ENCODE measurements around the gene KCNH1.
A peak's percentile ranks its signal among the peaks of the same experiment; 100 is the strongest.

KCNH1 gene

DNA sequence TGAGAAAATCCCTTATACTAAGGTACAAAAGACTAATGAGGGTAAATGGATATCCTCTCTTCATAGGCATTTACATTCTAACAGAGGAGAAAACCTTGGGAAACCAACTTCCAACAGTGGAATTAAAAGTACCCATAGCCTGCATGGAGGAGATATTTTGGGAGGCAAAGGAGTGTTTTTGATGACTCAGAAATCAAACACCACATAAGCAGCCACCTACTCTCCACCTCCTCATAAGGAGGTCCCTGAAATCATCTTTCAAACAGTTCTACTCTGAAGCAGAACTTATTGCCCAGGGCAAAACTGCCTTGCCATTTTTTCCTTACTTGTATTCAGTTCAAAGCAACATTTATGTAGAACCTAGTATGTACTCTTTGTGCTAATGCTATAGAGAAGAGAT lies 211.3 kb downstream of the KCNH1 start:
- DNase-seq = no peak
- CTCF ChIA-PET = no interaction called here

DNA sequence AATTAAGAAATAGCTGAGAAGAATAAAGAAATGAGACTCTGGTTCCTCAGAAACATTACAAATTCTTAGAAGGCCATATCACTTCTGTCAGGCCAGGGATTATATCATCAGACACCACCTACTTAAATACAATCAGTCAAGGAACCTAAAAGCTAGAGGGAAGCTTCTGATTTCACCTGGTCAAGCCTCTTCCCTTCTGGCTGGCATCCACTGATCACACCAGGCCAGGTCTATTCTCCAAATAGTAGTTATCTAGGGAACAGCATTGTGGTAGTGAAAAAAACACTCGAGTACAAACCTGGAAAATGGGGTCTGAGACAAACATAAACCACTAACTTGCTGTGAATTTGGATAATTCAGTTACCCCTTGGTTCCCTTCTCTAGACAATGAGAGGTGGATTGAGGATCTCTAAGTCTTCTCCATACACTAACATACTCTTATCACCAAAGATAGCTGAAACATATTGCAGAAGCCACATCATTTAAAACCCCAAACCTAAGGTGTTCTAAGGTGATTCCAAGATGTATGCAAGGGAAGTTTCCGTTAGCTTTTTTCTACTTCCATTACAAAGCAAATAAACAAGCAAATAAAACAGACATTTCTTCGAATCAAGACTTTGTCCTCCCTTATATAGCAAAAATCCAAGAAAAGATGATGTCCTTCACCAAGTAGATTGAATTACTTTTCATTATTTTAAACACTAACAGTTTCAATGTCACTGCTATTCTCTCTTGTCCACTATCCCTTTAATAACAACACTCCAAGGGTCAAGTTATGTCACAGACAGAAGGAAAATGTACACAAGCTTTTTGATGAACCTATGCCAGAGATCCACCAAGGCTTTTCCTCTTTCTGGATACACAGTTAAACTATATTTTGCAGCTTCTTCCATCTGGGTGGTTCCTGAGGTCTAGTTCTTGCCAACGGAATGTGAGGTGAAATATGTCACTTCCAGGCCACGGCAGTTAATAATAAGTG lies 212.9 kb downstream of the KCNH1 start:
- peaks cover 0 to 12% (median 5%) of the 10 kb centered on the region in 5 experiments for H3K9me3 ChIP-seq (ENCODE audit: control extremely low read depth in 1 of 5, control insufficient read depth in 4 of 5, insufficient read depth in 2 of 5, low read depth in 1 of 5, low read length in 4 of 5)
- DNase-seq = no peak
- CTCF ChIA-PET = no interaction called here
- 97% methylated on average over 4 of the region's 5 CpGs for WGBS (ENCODE audit: insufficient coverage)
- H3K4me1 ChIP-seq (ENCODE audit: control extremely low read depth in 1 of 4, control insufficient read depth in 4 of 4, insufficient read depth in 4 of 4, low read length in 3 of 4) = no peaks in the 10 kb centered on the region
- no peaks in the 10 kb centered on the region for H3K36me3 ChIP-seq (ENCODE audit: control insufficient read depth in 4 of 4, insufficient read depth in 4 of 4, low read length in 3 of 4)
- POLR2A ChIA-PET = no interaction called here
- peaks cover 0 to 2% (median 0%) of the 10 kb centered on the region in 5 experiments for H3K27me3 ChIP-seq (replicated peaks in 2 of 5; ENCODE audit: control insufficient read depth in 4 of 5, insufficient read depth in 5 of 5, low read length in 4 of 5)
- H3K27ac ChIP-seq (ENCODE audit: insufficient read depth in 1 of 2, low read depth in 1 of 2, low read length in 2 of 2, poor library complexity in 1 of 2, severe bottlenecking in 2 of 2) = no peak overlapping the region
- no peak overlapping the region for H3K4me3 ChIP-seq (ENCODE audit: control insufficient read depth in 1 of 7, extremely low read depth in 1 of 7, insufficient read depth in 4 of 7, low read depth in 2 of 7, low read length in 6 of 7)

More for the DNA sequence above, 211.3 kb downstream of the KCNH1 start:
- no peak overlapping the region for H3K4me3 ChIP-seq (ENCODE audit: control insufficient read depth in 1 of 7, extremely low read depth in 1 of 7, insufficient read depth in 4 of 7, low read depth in 2 of 7, low read length in 6 of 7)
- no peaks in the 10 kb centered on the region for H3K36me3 ChIP-seq (ENCODE audit: control insufficient read depth in 4 of 4, insufficient read depth in 4 of 4, low read length in 3 of 4)
- peaks cover 0 to 12% (median 6%) of the 10 kb centered on the region in 5 experiments for H3K9me3 ChIP-seq (ENCODE audit: control extremely low read depth in 1 of 5, control insufficient read depth in 4 of 5, insufficient read depth in 2 of 5, low read depth in 1 of 5, low read length in 4 of 5)
- POLR2A ChIA-PET = no interaction called here
- H3K4me1 ChIP-seq (ENCODE audit: control extremely low read depth in 1 of 4, control insufficient read depth in 4 of 4, insufficient read depth in 4 of 4, low read length in 3 of 4) = no peaks in the 10 kb centered on the region
- H3K27me3 ChIP-seq (replicated peaks in 2 of 5; ENCODE audit: control insufficient read depth in 4 of 5, insufficient read depth in 5 of 5, low read length in 4 of 5) = peaks cover 0 to 2% (median 0%) of the 10 kb centered on the region in 5 experiments
- H3K27ac ChIP-seq (ENCODE audit: insufficient read depth in 1 of 2, low read depth in 1 of 2, low read length in 2 of 2, poor library complexity in 1 of 2, severe bottlenecking in 2 of 2) = no peak overlapping the region

DNA sequence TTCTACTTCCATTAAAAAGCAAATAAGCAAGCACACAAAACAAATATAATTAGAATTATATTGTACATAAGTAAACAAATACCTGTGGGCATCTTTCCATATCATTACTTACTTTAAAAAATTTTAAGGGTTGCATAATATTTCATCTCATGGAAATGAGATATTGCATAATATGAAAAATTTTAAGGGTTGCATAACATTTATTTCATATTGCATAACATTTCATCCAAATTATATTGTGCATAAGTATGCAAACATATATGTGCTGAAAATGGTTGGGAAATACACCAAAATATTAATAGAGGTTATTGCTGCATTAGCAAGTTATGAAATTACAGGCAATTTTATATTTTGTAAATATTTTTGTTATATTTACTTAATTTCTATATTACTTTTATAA lies 213.7 kb downstream of the KCNH1 start:
- ChIA-PET CTCF (no interaction called here), POLR2A (no interaction called here)
- Histone ChIP-seq H3K27me3 (replicated peaks in 2 of 5; ENCODE audit: control insufficient read depth in 4 of 5, insufficient read depth in 5 of 5, low read length in 4 of 5) (peaks cover 0 to 2% (median 0%) of the 10 kb centered on the region in 5 experiments), H3K36me3 (ENCODE audit: control insufficient read depth in 4 of 4, insufficient read depth in 4 of 4, low read length in 3 of 4) (no peaks in the 10 kb centered on the region), H3K27ac (ENCODE audit: insufficient read depth in 1 of 2, low read depth in 1 of 2, low read length in 2 of 2, poor library complexity in 1 of 2, severe bottlenecking in 2 of 2) (no peak overlapping the region), H3K4me1 (ENCODE audit: control extremely low read depth in 1 of 4, control insufficient read depth in 4 of 4, insufficient read depth in 4 of 4, low read length in 3 of 4) (no peaks in the 10 kb centered on the region), H3K9me3 (ENCODE audit: control extremely low read depth in 1 of 5, control insufficient read depth in 4 of 5, insufficient read depth in 2 of 5, low read depth in 1 of 5, low read length in 4 of 5) (peaks cover 0 to 7% (median 3%) of the 10 kb centered on the region in 5 experiments), H3K4me3 (ENCODE audit: control insufficient read depth in 1 of 7, extremely low read depth in 1 of 7, insufficient read depth in 4 of 7, low read depth in 2 of 7, low read length in 6 of 7) (no peak overlapping the region)
- DNase-seq = no peak

DNA sequence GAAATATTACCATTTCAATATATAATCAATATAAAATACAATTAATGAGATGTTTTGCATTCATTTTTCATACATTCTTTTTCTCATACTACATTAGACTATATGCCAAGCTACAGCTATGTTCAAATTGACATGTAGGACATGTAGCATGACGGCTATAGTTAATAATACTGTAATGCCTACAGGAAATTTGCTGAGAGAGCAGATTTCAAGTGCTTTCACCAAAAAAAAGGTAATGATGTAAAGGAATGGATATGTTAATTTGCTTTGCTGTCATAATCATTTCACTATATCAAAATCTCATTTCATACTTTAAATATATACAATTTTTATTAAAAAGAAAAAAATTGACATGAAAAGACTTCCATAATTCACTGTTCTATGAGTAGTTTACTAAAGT lies 215.1 kb downstream of the KCNH1 start:
- DNase-seq = no peak
- Histone ChIP-seq H3K36me3 (ENCODE audit: control insufficient read depth in 4 of 4, insufficient read depth in 4 of 4, low read length in 3 of 4) (no peaks in the 10 kb centered on the region), H3K27ac (ENCODE audit: insufficient read depth in 1 of 2, low read depth in 1 of 2, low read length in 2 of 2, poor library complexity in 1 of 2, severe bottlenecking in 2 of 2) (no peak overlapping the region), H3K27me3 (replicated peaks in 2 of 5; ENCODE audit: control insufficient read depth in 4 of 5, insufficient read depth in 5 of 5, low read length in 4 of 5) (peaks cover 0 to 2% (median 0%) of the 10 kb centered on the region in 5 experiments), H3K9me3 (ENCODE audit: control extremely low read depth in 1 of 5, control insufficient read depth in 4 of 5, insufficient read depth in 2 of 5, low read depth in 1 of 5, low read length in 4 of 5) (peaks cover 0 to 2% (median 0%) of the 10 kb centered on the region in 5 experiments), H3K4me1 (ENCODE audit: control extremely low read depth in 1 of 4, control insufficient read depth in 4 of 4, insufficient read depth in 4 of 4, low read length in 3 of 4) (no peaks in the 10 kb centered on the region), H3K4me3 (ENCODE audit: control insufficient read depth in 1 of 7, extremely low read depth in 1 of 7, insufficient read depth in 4 of 7, low read depth in 2 of 7, low read length in 6 of 7) (no peak overlapping the region)
- CTCF ChIA-PET = no interaction called here
- POLR2A ChIA-PET = no interaction called here
- no CpG with 5 or more reads among the region's 1 CpG for WGBS (ENCODE audit: insufficient coverage)

DNA sequence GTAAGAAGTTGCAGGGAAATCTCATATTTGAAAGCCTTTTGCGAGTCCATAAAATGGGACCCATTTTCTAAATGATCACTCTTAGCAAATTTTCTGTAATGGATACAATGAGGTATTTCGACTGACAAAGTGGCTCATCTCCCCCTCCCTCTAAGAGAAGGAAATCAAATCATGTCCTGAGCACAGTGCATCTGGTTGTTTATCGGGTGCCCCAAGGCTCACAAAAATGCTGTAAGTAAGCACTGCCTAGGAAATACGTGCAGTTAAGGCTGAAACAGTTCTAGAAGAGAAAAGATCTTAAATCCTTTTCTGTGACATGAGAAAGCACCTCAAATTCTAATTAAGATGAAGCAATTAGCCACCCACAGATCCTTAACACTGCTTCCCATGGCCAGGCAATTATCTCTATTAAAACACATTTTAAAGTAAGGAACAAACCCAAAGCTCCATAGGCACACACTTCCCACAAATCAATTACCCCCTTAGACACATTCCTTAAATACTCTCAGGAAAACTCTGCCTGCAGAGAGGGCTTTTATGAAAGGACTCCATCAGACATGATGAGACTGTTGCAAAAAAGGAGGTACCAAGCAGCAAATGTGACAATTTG lies 216.3 kb downstream of the KCNH1 start:
- Histone ChIP-seq H3K27me3 (replicated peaks in 2 of 5; ENCODE audit: control insufficient read depth in 4 of 5, insufficient read depth in 5 of 5, low read length in 4 of 5) (peaks cover 0 to 2% (median 0%) of the 10 kb centered on the region in 5 experiments), H3K4me3 (ENCODE audit: control insufficient read depth in 1 of 7, extremely low read depth in 1 of 7, insufficient read depth in 4 of 7, low read depth in 2 of 7, low read length in 6 of 7) (peak overlapping the region in 1 of 7 experiments; percentile 2), H3K9me3 (ENCODE audit: control extremely low read depth in 1 of 5, control insufficient read depth in 4 of 5, insufficient read depth in 2 of 5, low read depth in 1 of 5, low read length in 4 of 5) (no peaks in the 10 kb centered on the region), H3K27ac (ENCODE audit: insufficient read depth in 1 of 2, low read depth in 1 of 2, low read length in 2 of 2, poor library complexity in 1 of 2, severe bottlenecking in 2 of 2) (no peak overlapping the region), H3K36me3 (ENCODE audit: control insufficient read depth in 4 of 4, insufficient read depth in 4 of 4, low read length in 3 of 4) (no peaks in the 10 kb centered on the region), H3K4me1 (ENCODE audit: control extremely low read depth in 1 of 4, control insufficient read depth in 4 of 4, insufficient read depth in 4 of 4, low read length in 3 of 4) (no peaks in the 10 kb centered on the region)
- POLR2A ChIA-PET = interaction anchor here (0.5 kb wide), 1 partner anchor 1716 kb away, joined by 4 read pairs; no protein-coding TSS in a partner anchor
- CTCF ChIA-PET = no interaction called here
- WGBS (ENCODE audit: insufficient coverage) = 87% methylated on average over 2 of the region's 4 CpGs
- DNase-seq = no peak

DNA sequence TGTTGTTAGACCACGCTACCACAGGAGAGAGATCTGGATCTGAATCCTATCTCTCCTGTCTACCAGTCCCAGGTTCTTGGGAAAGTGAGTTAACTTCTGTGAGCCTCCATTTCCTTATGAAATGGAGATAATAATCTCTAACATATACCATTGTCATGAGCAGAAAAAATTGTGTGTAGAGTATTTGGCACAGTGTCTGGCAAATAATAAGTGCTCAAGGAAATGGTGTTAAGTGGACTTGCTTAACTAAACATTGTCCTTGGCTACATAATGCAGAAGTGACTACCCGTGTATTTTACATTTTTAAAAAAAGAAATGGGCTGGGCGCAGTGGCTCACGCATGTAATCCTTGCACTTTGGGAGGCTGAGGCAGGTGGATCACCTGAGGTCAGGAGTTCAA lies 217.4 kb downstream of the KCNH1 start:
- H3K9me3 ChIP-seq (ENCODE audit: control extremely low read depth in 1 of 5, control insufficient read depth in 4 of 5, insufficient read depth in 2 of 5, low read depth in 1 of 5, low read length in 4 of 5) = no peaks in the 10 kb centered on the region
- no peaks in the 10 kb centered on the region for H3K4me1 ChIP-seq (ENCODE audit: control extremely low read depth in 1 of 4, control insufficient read depth in 4 of 4, insufficient read depth in 4 of 4, low read length in 3 of 4)
- ChIA-PET CTCF (no interaction called here), POLR2A (no interaction called here)
- 100% methylated on average over 2 of the region's 4 CpGs for WGBS (ENCODE audit: insufficient coverage)
- H3K27ac ChIP-seq (ENCODE audit: insufficient read depth in 1 of 2, low read depth in 1 of 2, low read length in 2 of 2, poor library complexity in 1 of 2, severe bottlenecking in 2 of 2) = no peak overlapping the region
- H3K4me3 ChIP-seq (ENCODE audit: control insufficient read depth in 1 of 7, extremely low read depth in 1 of 7, insufficient read depth in 4 of 7, low read depth in 2 of 7, low read length in 6 of 7) = no peak overlapping the region
- peaks cover 0 to 3% (median 0%) of the 10 kb centered on the region in 5 experiments for H3K27me3 ChIP-seq (replicated peaks in 2 of 5; ENCODE audit: control insufficient read depth in 4 of 5, insufficient read depth in 5 of 5, low read length in 4 of 5)
- H3K36me3 ChIP-seq (ENCODE audit: control insufficient read depth in 4 of 4, insufficient read depth in 4 of 4, low read length in 3 of 4) = no peaks in the 10 kb centered on the region
- no peak for DNase-seq

DNA sequence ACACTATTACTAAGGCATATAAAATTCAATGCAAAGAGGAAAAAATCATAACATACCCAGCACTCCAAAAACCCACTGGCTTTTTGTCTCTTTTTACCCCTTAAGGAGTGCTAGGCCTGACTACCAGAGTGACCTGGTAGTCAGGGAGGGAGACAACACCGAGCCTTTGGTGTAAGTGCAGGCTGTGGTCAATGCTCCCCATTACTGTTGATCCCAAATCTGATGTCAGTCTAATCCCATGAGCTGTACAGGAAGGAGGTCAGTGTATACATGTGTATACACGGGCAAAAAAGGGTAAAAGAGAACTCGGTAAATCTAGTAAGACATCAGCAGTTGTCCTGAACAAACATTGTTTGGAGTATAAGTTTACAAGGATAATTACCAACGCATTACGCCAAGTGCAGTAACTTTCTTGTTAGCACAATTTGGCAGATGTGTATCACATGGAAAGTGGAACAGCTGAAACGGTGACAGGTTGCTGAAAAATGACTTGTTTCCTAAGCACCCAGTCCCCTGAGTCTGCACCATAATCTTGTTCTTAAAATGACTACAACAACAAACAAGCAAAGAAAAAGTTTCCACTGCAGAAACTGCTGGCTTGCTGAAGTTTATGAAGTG lies 217.9 kb downstream of the KCNH1 start:
- no peak for DNase-seq
- H3K36me3 ChIP-seq (ENCODE audit: control insufficient read depth in 4 of 4, insufficient read depth in 4 of 4, low read length in 3 of 4) = no peaks in the 10 kb centered on the region
- H3K4me3 ChIP-seq (ENCODE audit: control insufficient read depth in 1 of 7, extremely low read depth in 1 of 7, insufficient read depth in 4 of 7, low read depth in 2 of 7, low read length in 6 of 7) = no peak overlapping the region
- peaks cover 0 to 3% (median 0%) of the 10 kb centered on the region in 5 experiments for H3K27me3 ChIP-seq (replicated peaks in 2 of 5; ENCODE audit: control insufficient read depth in 4 of 5, insufficient read depth in 5 of 5, low read length in 4 of 5)
- no peaks in the 10 kb centered on the region for H3K4me1 ChIP-seq (ENCODE audit: control extremely low read depth in 1 of 4, control insufficient read depth in 4 of 4, insufficient read depth in 4 of 4, low read length in 3 of 4)
- ChIA-PET POLR2A (no interaction called here), CTCF (no interaction called here)
- WGBS (ENCODE audit: insufficient coverage) = 61% methylated on average over 6 of the region's 6 CpGs
- H3K27ac ChIP-seq (ENCODE audit: insufficient read depth in 1 of 2, low read depth in 1 of 2, low read length in 2 of 2, poor library complexity in 1 of 2, severe bottlenecking in 2 of 2) = no peak overlapping the region
- no peaks in the 10 kb centered on the region for H3K9me3 ChIP-seq (ENCODE audit: control extremely low read depth in 1 of 5, control insufficient read depth in 4 of 5, insufficient read depth in 2 of 5, low read depth in 1 of 5, low read length in 4 of 5)

Data from common myeloid progenitor, CD34-positive (primary cell).